Erythroblast (primary cell): Measurements from ENCODE around the gene MBLAC1.

Experiments
- GATA1 ChIP-seq: IDR thresholded peaks from 2 replicates; pipeline ENCODE4 v1.6.1; 2011; ENCODE audit warnings: low read depth, mild to moderate bottlenecking, control low read depth, low read length, moderate library complexity
- POLR2A ChIP-seq: IDR thresholded peaks from 2 replicates; pipeline ENCODE4 v1.6.1; 2011; ENCODE audit warnings: mild to moderate bottlenecking, low read length

- no peak for TF ChIP-seq POLR2A
- TF ChIP-seq GATA1 = no peak
These were observed 25.6 kb downstream of the MBLAC1 start for GRCh38 chr7:100152404-100152803.
